Measurements from ENCODE around the gene MED19. TPM values are rescaled to one million over a fixed set of nuclear protein-coding genes. Genes with fewer than 3 reads are reported as not detected.

Gene MED19
- total RNA-seq, 2 experiments from 2014 or later, result 13.7 to 14.9 TPM

GRCh38 chr11:57751676-57752253 is 39.8 kb upstream of the MED19 start, which contains the start of gene BTBD18:
TSS of gene BTBD18 (minus strand) at chr11:57751819. CDS start at chr11:57751188, 631 bp downstream.
- no peak within 1 kb of the TSS for H3K4me3 ChIP-seq (ENCODE audit: low read length)
- H3K4me3 Mint-ChIP-seq, result no peak within 1 kb of the TSS
- DNase-seq (peak in 3 of 14 experiments; percentile 18 to 37 (median 26)), ATAC-seq (ENCODE audit: poor library complexity) (peak; percentile 57)
- H3K27me3 ChIP-seq (ENCODE audit: control insufficient read depth in 1 of 2, insufficient read depth in 2 of 2, low read length in 2 of 2), result no peaks in the 10 kb centered on the region
- H3K36me3 Mint-ChIP-seq (ENCODE audit: low read depth), result peaks cover 19% of the 10 kb centered on the region
- intact Hi-C loops (cut with DNase I, micrococcal nuclease), result loop anchor here (1.0 to 2.0 kb wide), 2 partner anchors 49 kb away; no protein-coding TSS in a partner anchor
- TF ChIP-seq CTCF (IDR thresholded peaks at IDR 0.05), result peak; percentile 22
- peak within 1 kb of the TSS; percentile 57 for H3K27ac Mint-ChIP-seq
- H3K27ac ChIP-seq (ENCODE audit: low read depth in 1 of 2, low read length in 2 of 2), result no peak within 1 kb of the TSS
- H3K4me1 Mint-ChIP-seq (ENCODE audit: low read depth), result peaks cover 12% of the 10 kb centered on the region
- peaks cover 3% of the 10 kb centered on the region for H3K4me1 ChIP-seq (ENCODE audit: insufficient read depth, low read length)
- ChIA-PET POLR2A (interaction anchor here (0.7 to 1.4 kb wide), 2 partner anchors 10 to 49 kb away, joined by 3 to 8 read pairs; partner anchors contain the start of gene SELENOH), CTCF (interaction anchor here (0.5 to 2.9 kb wide), 3 partner anchors 38 to 180 kb away, joined by 3 to 21 read pairs (median 3); no protein-coding TSS in a partner anchor)
- H3K9me3 ChIP-seq (ENCODE audit: control insufficient read depth in 1 of 2, insufficient read depth in 1 of 2, low read length in 2 of 2), result peaks cover 0 to 6% of the 10 kb centered on the region in 2 experiments
- H3K9me3 Mint-ChIP-seq, result no peaks in the 10 kb centered on the region
- H3K36me3 ChIP-seq (ENCODE audit: insufficient read depth, low read length), result peaks cover 5% of the 10 kb centered on the region
- no peaks in the 10 kb centered on the region for H3K27me3 Mint-ChIP-seq

- Histone ChIP-seq H3K36me3 (ENCODE audit: insufficient read depth, low read length) (peaks cover 6% of the 10 kb centered on the region), H3K27me3 (ENCODE audit: control insufficient read depth in 1 of 2, insufficient read depth in 2 of 2, low read length in 2 of 2) (no peaks in the 10 kb centered on the region), H3K4me1 (ENCODE audit: insufficient read depth, low read length) (peaks cover 3% of the 10 kb centered on the region), H3K4me3 (ENCODE audit: low read length) (no peak overlapping the region), H3K27ac (ENCODE audit: low read depth in 1 of 2, low read length in 2 of 2) (no peak overlapping the region), H3K9me3 (ENCODE audit: control insufficient read depth in 1 of 2, insufficient read depth in 1 of 2, low read length in 2 of 2) (peaks cover 0 to 6% of the 10 kb centered on the region in 2 experiments)
- DNase-seq (no peak), ATAC-seq (ENCODE audit: poor library complexity) (no peak)
- no peak for TF ChIP-seq CTCF (IDR thresholded peaks at IDR 0.05)
- intact Hi-C loops (cut with DNase I, micrococcal nuclease), result loop anchor here (1.0 to 2.0 kb wide), 2 partner anchors 49 to 50 kb away; no protein-coding TSS in a partner anchor
- peaks cover 24% of the 10 kb centered on the region for H3K36me3 Mint-ChIP-seq (ENCODE audit: low read depth)
- H3K9me3 Mint-ChIP-seq, result no peaks in the 10 kb centered on the region
- ChIA-PET POLR2A (interaction anchor here (1.4 kb wide), 1 partner anchor 10 kb away, joined by 8 read pairs; the partner anchor contains the start of gene SELENOH), CTCF (interaction anchor here (1.1 to 2.9 kb wide), 2 partner anchors 37 to 49 kb away, joined by 3 to 21 read pairs; no protein-coding TSS in a partner anchor)
- H3K27me3 Mint-ChIP-seq, result no peaks in the 10 kb centered on the region
- peak overlapping the region; percentile 57 for H3K27ac Mint-ChIP-seq
- H3K4me3 Mint-ChIP-seq, result no peak overlapping the region
- H3K4me1 Mint-ChIP-seq (ENCODE audit: low read depth), result peaks cover 12% of the 10 kb centered on the region
These were observed 39.2 kb upstream of the MED19 start for GRCh38 chr11:57751176-57751575.

- H3K27me3 Mint-ChIP-seq, result no peaks in the 10 kb centered on the region
- ATAC-seq (ENCODE audit: poor library complexity) (no peak), DNase-seq (no peak)
- H3K36me3 Mint-ChIP-seq (ENCODE audit: low read depth), result peaks cover 62% of the 10 kb centered on the region
- Histone ChIP-seq H3K9me3 (ENCODE audit: control insufficient read depth in 1 of 2, insufficient read depth in 1 of 2, low read length in 2 of 2) (no peaks in the 10 kb centered on the region), H3K36me3 (ENCODE audit: insufficient read depth, low read length) (peaks cover 43% of the 10 kb centered on the region), H3K27ac (ENCODE audit: low read depth in 1 of 2, low read length in 2 of 2) (no peak overlapping the region), H3K4me3 (ENCODE audit: low read length) (no peak overlapping the region), H3K27me3 (ENCODE audit: control insufficient read depth in 1 of 2, insufficient read depth in 2 of 2, low read length in 2 of 2) (no peaks in the 10 kb centered on the region), H3K4me1 (ENCODE audit: insufficient read depth, low read length) (peaks cover 22% of the 10 kb centered on the region)
- H3K4me1 Mint-ChIP-seq (ENCODE audit: low read depth), result peaks cover 36% of the 10 kb centered on the region
- no peaks in the 10 kb centered on the region for H3K9me3 Mint-ChIP-seq
- ChIA-PET CTCF (interaction anchor here (0.7 to 8.5 kb wide), 2 partner anchors 54 to 899 kb away, joined by 3 to 45 read pairs; no protein-coding TSS in a partner anchor), POLR2A (interaction anchor here (1.1 kb wide), 1 partner anchor 54 kb away, joined by 4 read pairs; no protein-coding TSS in a partner anchor)
- intact Hi-C loops (cut with DNase I, micrococcal nuclease), result loop anchor here in 1 of 2 experiments (10.0 kb wide), 1 partner anchor 422 kb away; the partner anchor contains the start of gene TNKS1BP1
- peak overlapping the region; percentile 80 for H3K27ac Mint-ChIP-seq
- H3K4me3 Mint-ChIP-seq, result peak overlapping the region; percentile 25
- TF ChIP-seq CTCF (IDR thresholded peaks at IDR 0.05), result no peak
These were observed 34.9 kb upstream of the MED19 start for GRCh38 chr11:57746920-57747319.

Data from CD4-positive, alpha-beta T cell (primary cell).